ENCODE data around the gene ZNF282. TPM values are rescaled to one million over a fixed set of nuclear protein-coding genes. Genes with fewer than 3 reads are reported as not detected.

ZNF282 gene
- total RNA-seq, 1 donor from 2014 or later: 35.4 TPM

DNA sequence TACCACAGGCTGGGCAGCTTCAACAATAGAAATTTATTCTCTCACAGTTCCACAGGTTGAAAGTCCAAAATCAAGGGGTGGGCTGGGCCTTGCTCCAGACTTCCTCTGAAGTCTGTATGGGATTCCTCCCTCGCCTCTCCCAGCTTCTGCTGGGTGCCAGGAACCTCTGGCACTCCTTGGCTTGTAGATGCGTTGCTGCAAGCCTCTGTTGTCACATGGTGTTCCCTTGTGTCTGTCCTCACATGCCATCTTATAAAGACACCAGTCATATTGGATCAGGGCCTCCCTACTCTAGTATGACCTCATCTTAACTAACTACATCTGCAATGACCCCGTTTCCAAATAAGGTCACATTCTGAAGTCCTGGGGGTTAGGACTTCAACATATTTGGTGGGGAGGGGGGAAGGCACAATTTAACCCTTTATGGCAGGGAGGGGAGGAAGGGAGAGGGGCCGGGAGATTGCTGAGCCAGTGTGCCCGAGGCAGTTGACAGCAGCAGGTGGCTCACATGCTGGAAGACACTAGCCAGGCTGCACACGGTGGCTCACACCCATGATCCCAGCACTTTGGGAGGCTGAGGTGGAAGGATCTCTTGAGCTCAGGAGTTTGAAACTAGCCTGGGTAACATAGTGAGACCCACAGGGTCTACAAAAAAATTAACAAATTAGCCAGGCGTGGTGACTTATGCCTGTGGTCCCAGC, 18.8 kb downstream of the ZNF282 start:
- no peak for DNase-seq (ENCODE audit: extremely low spot score, unreplicated experiment)
- no peaks in the 10 kb centered on the region for H3K4me1 Mint-ChIP-seq (ENCODE audit: unreplicated experiment)
- H3K27me3 Mint-ChIP-seq: no peaks in the 10 kb centered on the region
- no peak overlapping the region for H3K27ac Mint-ChIP-seq
- H3K9me3 Mint-ChIP-seq: no peaks in the 10 kb centered on the region
- TF ChIP-seq, protein P1, sequence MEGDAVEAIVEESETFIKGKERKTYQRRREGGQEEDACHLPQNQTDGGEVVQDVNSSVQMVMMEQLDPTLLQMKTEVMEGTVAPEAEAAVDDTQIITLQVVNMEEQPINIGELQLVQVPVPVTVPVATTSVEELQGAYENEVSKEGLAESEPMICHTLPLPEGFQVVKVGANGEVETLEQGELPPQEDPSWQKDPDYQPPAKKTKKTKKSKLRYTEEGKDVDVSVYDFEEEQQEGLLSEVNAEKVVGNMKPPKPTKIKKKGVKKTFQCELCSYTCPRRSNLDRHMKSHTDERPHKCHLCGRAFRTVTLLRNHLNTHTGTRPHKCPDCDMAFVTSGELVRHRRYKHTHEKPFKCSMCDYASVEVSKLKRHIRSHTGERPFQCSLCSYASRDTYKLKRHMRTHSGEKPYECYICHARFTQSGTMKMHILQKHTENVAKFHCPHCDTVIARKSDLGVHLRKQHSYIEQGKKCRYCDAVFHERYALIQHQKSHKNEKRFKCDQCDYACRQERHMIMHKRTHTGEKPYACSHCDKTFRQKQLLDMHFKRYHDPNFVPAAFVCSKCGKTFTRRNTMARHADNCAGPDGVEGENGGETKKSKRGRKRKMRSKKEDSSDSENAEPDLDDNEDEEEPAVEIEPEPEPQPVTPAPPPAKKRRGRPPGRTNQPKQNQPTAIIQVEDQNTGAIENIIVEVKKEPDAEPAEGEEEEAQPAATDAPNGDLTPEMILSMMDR (conservative IDR thresholded peaks at IDR 0.05): no peak
- peaks cover 43% of the 10 kb centered on the region for H3K36me3 Mint-ChIP-seq
- no peak overlapping the region for H3K4me3 Mint-ChIP-seq

- Mint-ChIP-seq H3K36me3 (peaks cover 37% of the 10 kb centered on the region), H3K9me3 (no peaks in the 10 kb centered on the region), H3K27me3 (no peaks in the 10 kb centered on the region), H3K4me3 (no peak overlapping the region), H3K27ac (no peak overlapping the region), H3K4me1 (ENCODE audit: unreplicated experiment) (no peaks in the 10 kb centered on the region)
- TF ChIP-seq, protein P1 (conservative IDR thresholded peaks at IDR 0.05): no peak
- no peak for DNase-seq (ENCODE audit: extremely low spot score, unreplicated experiment)
These were observed 21.1 kb downstream of the ZNF282 start for GRCh38 chr7:149216402-149216801.

GRCh38 chr7:149217570-149217969, 22.2 kb downstream of the ZNF282 start:
- no peak overlapping the region for H3K4me3 Mint-ChIP-seq
- no peak overlapping the region for H3K27ac Mint-ChIP-seq
- no peaks in the 10 kb centered on the region for H3K9me3 Mint-ChIP-seq
- TF ChIP-seq, protein P1 (conservative IDR thresholded peaks at IDR 0.05): no peak
- DNase-seq (ENCODE audit: extremely low spot score, unreplicated experiment): no peak
- no peaks in the 10 kb centered on the region for H3K4me1 Mint-ChIP-seq (ENCODE audit: unreplicated experiment)
- H3K27me3 Mint-ChIP-seq: no peaks in the 10 kb centered on the region
- peaks cover 43% of the 10 kb centered on the region for H3K36me3 Mint-ChIP-seq

- TF ChIP-seq, protein P1 (conservative IDR thresholded peaks at IDR 0.05): no peak
- DNase-seq (ENCODE audit: extremely low spot score, unreplicated experiment): no peak
- no peaks in the 10 kb centered on the region for H3K4me1 Mint-ChIP-seq (ENCODE audit: unreplicated experiment)
- H3K36me3 Mint-ChIP-seq: peaks cover 39% of the 10 kb centered on the region
- H3K27ac Mint-ChIP-seq: no peak overlapping the region
- H3K27me3 Mint-ChIP-seq: no peaks in the 10 kb centered on the region
- no peak overlapping the region for H3K4me3 Mint-ChIP-seq
- no peaks in the 10 kb centered on the region for H3K9me3 Mint-ChIP-seq
These were observed 23.4 kb downstream of the ZNF282 start for GRCh38 chr7:149218469-149219420.

DNA sequence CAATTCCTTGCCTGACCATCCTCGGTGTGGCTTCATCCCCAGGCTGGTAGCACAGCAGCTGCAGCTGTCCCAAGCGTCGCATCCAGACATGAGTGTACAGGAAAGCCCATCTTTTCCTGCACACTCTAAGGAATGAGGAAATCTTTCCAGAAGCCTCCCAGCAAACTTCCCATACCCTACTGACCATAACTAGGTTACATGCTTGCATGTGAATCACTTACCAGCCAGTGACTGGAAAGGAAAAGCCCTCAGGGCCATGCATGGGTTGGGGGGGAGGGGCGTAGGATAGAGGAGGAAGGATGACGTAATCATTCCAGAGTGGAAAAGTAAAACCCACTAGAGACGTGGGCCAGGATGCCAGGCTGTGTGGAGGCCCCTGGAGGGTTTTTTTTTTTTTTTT, 25.2 kb downstream of the ZNF282 start:
- Mint-ChIP-seq H3K27ac (no peak overlapping the region), H3K36me3 (peaks cover 37% of the 10 kb centered on the region), H3K9me3 (no peaks in the 10 kb centered on the region), H3K27me3 (no peaks in the 10 kb centered on the region), H3K4me1 (ENCODE audit: unreplicated experiment) (no peaks in the 10 kb centered on the region), H3K4me3 (no peak overlapping the region)
- no peak for DNase-seq (ENCODE audit: extremely low spot score, unreplicated experiment)
- TF ChIP-seq, protein P1 (conservative IDR thresholded peaks at IDR 0.05): no peak
